ENCODE results near the gene TRIM67. TPM values are rescaled to one million over a fixed set of nuclear protein-coding genes. Genes with fewer than 3 reads are reported as not detected.
"Not testable (repeated sequence)": the region's sequence is repeated elsewhere in the genome, so short reads cannot be mapped to it uniquely, and the experiment has no call there.

The TRIM67 gene
- total RNA-seq, 1 donor from 2014 or later, result not detected

- H3K27me3 ChIP-seq (ENCODE audit: control insufficient read depth, insufficient read depth, low read length), result no peaks in the 10 kb centered on the region
- DNase-seq (ENCODE audit: low read depth) (no peak), FAIRE-seq (no peak)
- TF ChIP-seq CTCF (IDR thresholded peaks at IDR 0.05; ENCODE audit: insufficient read depth, low read length, severe bottlenecking), result no peak
- no peaks in the 10 kb centered on the region for H3K36me3 ChIP-seq (ENCODE audit: control insufficient read depth, insufficient read depth, low read length)
- no peak overlapping the region for H3K4me3 ChIP-seq (ENCODE audit: low read depth, low read length)
Observed at GRCh38 chr1:231124746-231125145, 37.1 kb upstream of the TRIM67 start.

GRCh38 chr1:231125972-231126580 is 35.8 kb upstream of the TRIM67 start:
- FAIRE-seq, result peak; percentile 18
- Histone ChIP-seq H3K4me3 (ENCODE audit: low read depth, low read length) (no peak overlapping the region), H3K27me3 (ENCODE audit: control insufficient read depth, insufficient read depth, low read length) (no peaks in the 10 kb centered on the region), H3K36me3 (ENCODE audit: control insufficient read depth, insufficient read depth, low read length) (no peaks in the 10 kb centered on the region)
- no peak for DNase-seq (ENCODE audit: low read depth)
- TF ChIP-seq CTCF (IDR thresholded peaks at IDR 0.05; ENCODE audit: insufficient read depth, low read length, severe bottlenecking), result no peak

- not testable (repeated sequence) for FAIRE-seq; DNase-seq (ENCODE audit: low read depth); H3K36me3 ChIP-seq (ENCODE audit: control insufficient read depth, insufficient read depth, low read length)
Observed at GRCh38 chr1:231127106-231127505, 34.8 kb upstream of the TRIM67 start.

GRCh38 chr1:231128471-231128870 is 33.4 kb upstream of the TRIM67 start:
- DNase-seq (ENCODE audit: low read depth); H3K27me3 ChIP-seq (ENCODE audit: control insufficient read depth, insufficient read depth, low read length); FAIRE-seq; H3K4me3 ChIP-seq (ENCODE audit: low read depth, low read length); H3K36me3 ChIP-seq (ENCODE audit: control insufficient read depth, insufficient read depth, low read length): not testable (repeated sequence)

More at GRCh38 chr1:231127106-231127505, 34.8 kb upstream of the TRIM67 start:
- not testable (repeated sequence) for H3K4me3 ChIP-seq (ENCODE audit: low read depth, low read length); H3K27me3 ChIP-seq (ENCODE audit: control insufficient read depth, insufficient read depth, low read length)

- FAIRE-seq, result no peak
- no peak for DNase-seq (ENCODE audit: low read depth)
- no peak for TF ChIP-seq CTCF (IDR thresholded peaks at IDR 0.05; ENCODE audit: insufficient read depth, low read length, severe bottlenecking)
Observed at GRCh38 chr1:231130544-231130943, 31.3 kb upstream of the TRIM67 start.

GRCh38 chr1:231132591-231132990 is 29.3 kb upstream of the TRIM67 start:
- not testable (repeated sequence) for FAIRE-seq; H3K36me3 ChIP-seq (ENCODE audit: control insufficient read depth, insufficient read depth, low read length); DNase-seq (ENCODE audit: low read depth); H3K27me3 ChIP-seq (ENCODE audit: control insufficient read depth, insufficient read depth, low read length); H3K4me3 ChIP-seq (ENCODE audit: low read depth, low read length)

More at GRCh38 chr1:231130544-231130943, 31.3 kb upstream of the TRIM67 start:
- H3K4me3 ChIP-seq (ENCODE audit: low read depth, low read length), result no peak overlapping the region
- H3K27me3 ChIP-seq (ENCODE audit: control insufficient read depth, insufficient read depth, low read length), result no peaks in the 10 kb centered on the region
- H3K36me3 ChIP-seq (ENCODE audit: control insufficient read depth, insufficient read depth, low read length), result no peaks in the 10 kb centered on the region

- Histone ChIP-seq H3K36me3 (ENCODE audit: control insufficient read depth, insufficient read depth, low read length) (no peaks in the 10 kb centered on the region), H3K27me3 (ENCODE audit: control insufficient read depth, insufficient read depth, low read length) (no peaks in the 10 kb centered on the region), H3K4me3 (ENCODE audit: low read depth, low read length) (no peak overlapping the region)
- DNase-seq (ENCODE audit: low read depth), result no peak
- TF ChIP-seq CTCF (IDR thresholded peaks at IDR 0.05; ENCODE audit: insufficient read depth, low read length, severe bottlenecking), result no peak
- FAIRE-seq, result no peak
Observed at GRCh38 chr1:231134624-231135023, 27.2 kb upstream of the TRIM67 start.

Measured in bronchial epithelial cell (primary cell).